HUES48 (cell line): ENCODE measurements around the gene RTP4.
"Not testable (repeated sequence)": the region's sequence is repeated elsewhere in the genome, so short reads cannot be mapped to it uniquely, and the experiment has no call there.

Experiments used
- H3K27ac ChIP-seq: one replicate; pipeline ENCODE4 v1.7.0; 2013; ENCODE audit warnings: low read depth, low read length, inconsistent platforms
- H3K27me3 ChIP-seq: 2 replicates; pipeline ENCODE4 v1.6.1; 2013; ENCODE audit warnings: mild to moderate bottlenecking, low read length; ENCODE audit not compliant: control insufficient read depth, insufficient read depth
- H3K36me3 ChIP-seq: 2 replicates; pipeline ENCODE4 v1.6.1; 2013; ENCODE audit warnings: low read length; ENCODE audit not compliant: control insufficient read depth, insufficient read depth
- H3K4me1 ChIP-seq: 2 replicates; pipeline ENCODE4 v1.6.1; 2013; ENCODE audit warnings: mild to moderate bottlenecking, low read length; ENCODE audit not compliant: control insufficient read depth, insufficient read depth
- H3K4me3 ChIP-seq: 2 replicates; pipeline ENCODE4 v1.5.1; 2013; ENCODE audit warnings: mild to moderate bottlenecking, low read depth, low read length
- H3K9ac ChIP-seq: 2 replicates; pipeline ENCODE4 v1.6.1; 2013; ENCODE audit warnings: mild to moderate bottlenecking, low read depth, low read length, moderate library complexity
- H3K9me3 ChIP-seq: 2 replicates; pipeline ENCODE4 v1.6.1; 2013; ENCODE audit warnings: low read length; ENCODE audit not compliant: control insufficient read depth, insufficient read depth

Gene RTP4

GRCh38 chr3:187406927-187407326, 38.7 kb downstream of the RTP4 start:
- Histone ChIP-seq H3K27ac (no peak overlapping the region), H3K36me3 (no peaks in the 10 kb centered on the region)

DNA sequence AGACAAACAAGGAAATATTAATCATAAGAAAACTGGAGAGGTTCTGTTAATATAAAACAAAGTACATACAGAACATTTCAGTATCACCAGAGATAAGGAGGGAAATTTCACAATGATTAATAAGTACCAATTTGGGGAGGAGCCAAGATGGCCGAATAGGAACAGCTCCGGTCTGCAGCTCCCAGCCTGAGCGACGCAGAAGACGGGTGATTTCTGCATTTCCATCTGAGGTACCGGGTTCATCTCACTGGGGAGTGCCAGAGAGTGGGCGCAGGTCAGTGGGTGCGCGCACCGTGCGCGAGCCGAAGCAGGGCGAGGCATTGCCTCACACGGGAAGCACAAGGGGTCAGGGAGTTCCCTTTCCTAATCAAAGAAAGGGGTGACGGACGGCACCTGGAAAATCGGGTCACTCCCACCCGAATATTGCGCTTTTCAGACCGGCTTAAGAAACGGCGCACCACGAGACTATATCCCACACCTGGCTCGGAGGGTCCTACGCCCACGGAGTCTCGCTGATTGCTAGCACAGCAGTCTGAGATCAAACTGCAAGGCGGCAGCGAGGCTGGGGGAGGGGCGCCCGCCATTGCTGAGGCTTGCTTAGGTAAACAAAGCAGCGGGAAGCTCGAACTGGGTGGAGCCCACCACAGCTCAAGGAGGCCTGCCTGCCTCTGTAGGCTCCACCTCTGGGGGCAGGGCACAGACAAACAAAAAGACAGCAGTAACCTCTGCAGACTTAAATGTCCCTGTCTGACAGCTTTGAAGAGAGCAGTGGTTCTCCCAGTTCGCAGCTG, 44.0 kb downstream of the RTP4 start:
- H3K4me3 ChIP-seq: peak overlapping the region; percentile 46; the same call in 1 of the 2 replicates
- H3K9me3 ChIP-seq, H3K36me3 ChIP-seq, H3K27ac ChIP-seq, H3K4me1 ChIP-seq, H3K9ac ChIP-seq, H3K27me3 ChIP-seq: not testable (repeated sequence)

More at GRCh38 chr3:187406927-187407326, 38.7 kb downstream of the RTP4 start:
- Histone ChIP-seq H3K9me3 (no peaks in the 10 kb centered on the region), H3K9ac (no peak overlapping the region), H3K4me1 (no peaks in the 10 kb centered on the region), H3K27me3 (no peaks in the 10 kb centered on the region), H3K4me3 (no peak overlapping the region)
